Activated CD8-positive, alpha-beta memory T cell treated with anti-CD3 and anti-CD28 coated beads for 1 hour (primary cell): ENCODE data around the gene LGR4.

ENCODE experiments used
- DNase-seq, 2 donors: peaks; one replicate each; pipeline ENCODE4 v3.0.0-alpha.2; 2020; ENCODE audit warnings: low read depth in 1 of 2; ENCODE audit errors: extremely low read depth in 1 of 2

Gene LGR4

DNA sequence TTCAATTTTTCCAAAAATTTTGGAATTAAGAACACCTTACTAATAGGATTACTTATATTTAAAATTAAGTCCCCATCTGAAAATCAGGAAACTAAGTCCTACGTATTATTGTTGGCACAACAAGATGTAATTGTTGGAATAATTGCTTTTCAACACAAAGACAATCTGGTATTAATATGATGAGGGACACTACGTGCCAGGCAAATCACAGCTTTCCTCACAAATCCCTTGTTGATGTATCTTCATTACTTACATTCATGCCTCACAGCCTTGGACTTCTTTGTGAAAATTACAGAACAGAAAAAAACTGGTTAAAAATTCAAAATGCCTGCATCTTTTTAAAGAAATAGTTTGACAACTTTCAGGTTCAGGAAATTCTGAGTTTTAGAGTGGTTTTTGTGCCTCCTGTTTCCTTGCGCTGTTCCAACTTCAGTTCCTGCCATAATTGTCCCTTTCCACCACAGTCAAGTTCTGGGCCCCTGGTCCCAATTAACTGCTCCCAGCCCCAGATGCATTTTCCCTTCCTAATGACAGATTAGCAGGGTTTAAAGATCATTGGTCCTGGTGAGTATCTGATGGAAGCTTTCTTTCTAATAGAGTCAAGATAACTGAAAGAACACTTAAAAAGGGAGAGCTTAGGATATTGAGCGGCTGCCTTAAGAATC lies 86.3 kb downstream of the LGR4 start:
- DNase-seq: no peak

- DNase-seq: no peak
Measured at GRCh38 chr11:27385245-27385644, 87.3 kb downstream of the LGR4 start.

DNA sequence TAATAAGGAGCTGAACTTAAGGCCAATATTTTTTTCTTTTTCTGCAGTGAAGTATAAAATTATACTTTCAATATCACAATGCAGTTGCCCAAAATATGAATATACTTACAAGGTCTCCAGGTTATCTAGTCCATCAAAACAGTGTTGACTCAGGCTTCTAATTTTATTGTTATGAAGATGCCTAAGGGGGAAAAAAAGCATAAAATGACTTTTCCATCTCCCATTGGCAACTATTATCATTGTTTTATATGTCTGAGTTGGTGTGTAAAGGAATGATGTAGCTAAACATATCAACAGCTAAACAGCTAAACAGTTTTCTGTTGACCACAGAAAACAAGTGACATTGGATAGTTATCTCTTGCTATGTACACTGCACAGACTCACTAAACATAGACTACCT lies 88.4 kb downstream of the LGR4 start:
- no peak for DNase-seq

DNA sequence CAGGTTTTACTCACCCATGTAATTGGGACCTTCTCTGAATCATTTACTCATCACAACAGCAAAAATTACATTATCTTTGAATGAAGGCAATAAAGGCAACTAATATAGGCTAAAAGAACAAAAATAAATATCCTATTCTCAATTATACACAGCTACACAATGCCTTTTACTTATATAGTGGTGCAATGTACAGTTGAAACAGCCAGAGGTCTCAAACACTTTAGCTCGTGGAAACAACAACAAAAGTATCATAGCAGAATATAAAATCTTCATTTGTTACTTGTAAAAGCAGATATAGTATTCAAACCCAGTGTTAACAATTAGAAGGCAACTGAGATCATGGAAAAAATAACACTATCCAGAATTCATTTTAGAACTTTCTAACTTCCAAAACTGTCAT lies 88.9 kb downstream of the LGR4 start:
- DNase-seq: no peak

GRCh38 chr11:27381238-27381666 lies 91.3 kb downstream of the LGR4 start:
- DNase-seq: no peak

DNA sequence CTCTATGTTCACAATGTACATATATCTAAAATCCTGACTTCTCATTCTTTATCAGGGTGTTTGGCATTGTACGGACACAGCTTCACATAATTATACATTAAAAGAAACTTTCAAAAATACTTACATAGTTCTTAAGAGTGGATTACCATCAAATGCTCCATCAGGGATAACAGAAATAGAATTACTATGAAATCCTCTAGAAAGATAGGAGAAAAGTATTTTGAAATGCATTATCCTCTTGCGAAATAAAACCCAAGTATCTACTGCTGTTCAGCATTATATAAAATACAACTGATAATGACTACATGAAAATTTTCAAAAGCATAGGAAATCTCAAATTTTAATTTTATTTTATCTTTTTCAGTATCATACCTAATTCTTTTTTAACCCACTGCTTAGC lies 91.8 kb downstream of the LGR4 start:
- DNase-seq: no peak

GRCh38 chr11:27379449-27379848 lies 93.1 kb downstream of the LGR4 start:
- no peak for DNase-seq

DNA sequence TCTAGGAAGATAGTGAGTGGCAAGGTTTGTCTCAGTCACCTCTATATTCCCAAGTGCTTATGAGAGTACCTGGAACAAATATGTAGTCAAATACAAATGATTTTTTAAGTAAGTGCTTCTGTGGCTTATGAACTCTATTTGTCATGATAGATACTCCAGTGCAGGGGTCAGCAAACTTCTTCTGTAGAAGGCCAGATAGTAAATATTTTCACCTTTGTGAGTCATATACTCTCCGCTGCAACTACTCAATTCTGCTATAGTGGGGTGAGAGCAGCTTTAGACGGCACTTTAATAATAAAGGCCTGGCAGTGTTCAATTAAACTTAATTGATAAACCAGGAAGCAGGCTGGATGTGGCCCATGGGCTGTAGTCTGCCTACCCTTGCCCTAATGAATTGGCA lies 97.2 kb downstream of the LGR4 start:
- DNase-seq: no peak

DNA sequence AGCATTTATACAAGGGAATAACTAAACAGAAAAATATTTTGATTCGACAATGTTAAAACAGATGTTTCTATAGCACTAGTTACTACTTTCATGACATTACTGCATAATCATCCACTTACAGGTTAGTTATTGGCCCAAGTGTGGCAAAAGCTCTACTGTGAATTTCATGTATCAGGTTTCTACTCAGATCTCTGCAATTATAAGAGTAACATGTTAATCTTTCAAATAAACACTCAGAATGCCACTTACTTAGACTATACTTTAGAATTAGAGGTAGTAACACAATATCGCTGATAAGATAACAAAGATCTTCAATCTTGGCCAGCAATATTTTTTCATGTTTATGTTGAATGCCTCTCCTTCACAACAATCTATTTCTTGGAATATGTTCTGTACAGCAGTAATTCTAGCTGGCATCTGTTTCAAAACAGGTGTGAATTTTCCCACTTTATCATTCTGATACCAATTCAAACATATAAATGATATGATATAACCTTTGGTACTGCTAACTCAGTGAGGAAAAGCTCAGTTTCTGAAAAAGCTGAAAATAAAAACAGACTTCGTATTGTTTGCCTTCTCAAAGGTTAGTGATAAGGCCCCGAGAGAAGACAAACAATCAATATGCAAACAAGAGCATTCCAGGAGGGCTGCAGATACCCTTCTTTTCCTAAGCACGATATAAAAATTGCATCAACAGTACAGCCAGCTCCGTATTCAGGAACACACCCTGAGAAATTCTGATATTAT lies 98.6 kb downstream of the LGR4 start:
- no peak for DNase-seq

DNA sequence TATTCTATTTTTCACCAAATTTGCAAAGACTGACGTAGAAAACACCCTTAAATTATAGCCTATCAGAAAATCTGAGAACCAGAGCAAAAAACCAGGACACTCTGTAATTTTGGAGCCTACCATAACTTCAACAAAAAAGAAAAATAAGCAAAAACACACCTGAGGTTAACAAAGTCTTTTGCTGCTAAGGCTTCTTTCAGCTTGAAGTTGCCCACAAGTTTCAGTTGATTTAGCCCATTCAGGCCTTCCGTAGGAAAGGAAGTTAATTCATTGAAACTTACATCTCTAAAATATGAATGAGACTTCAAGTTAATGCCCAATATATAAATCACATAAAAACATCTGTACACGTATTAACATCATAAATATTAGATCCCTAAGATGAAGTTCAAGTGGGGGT lies 99.2 kb downstream of the LGR4 start:
- no peak for DNase-seq

- no peak for DNase-seq
Measured at GRCh38 chr11:27372164-27372563, 100.4 kb downstream of the LGR4 start.

DNA sequence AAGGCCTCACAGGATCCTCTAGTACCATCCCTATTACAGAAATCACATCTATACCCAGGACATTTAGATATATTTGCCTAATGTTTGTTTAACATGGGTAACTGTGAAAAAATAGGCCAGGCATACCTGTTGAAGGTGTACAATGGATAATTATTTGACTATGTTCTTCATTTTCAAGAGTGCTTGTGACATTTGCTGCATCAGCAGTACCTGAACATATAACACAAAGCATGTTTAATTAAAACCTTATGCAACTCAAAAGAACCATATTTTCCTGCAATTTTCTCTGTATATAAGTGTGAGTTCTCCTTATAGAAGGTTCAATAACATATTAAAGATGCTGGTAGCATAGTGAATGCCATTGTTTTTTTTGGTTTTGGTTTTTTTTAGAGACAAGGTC lies 101.1 kb downstream of the LGR4 start:
- DNase-seq: no peak

GRCh38 chr11:27370374-27370773 lies 102.2 kb downstream of the LGR4 start:
- DNase-seq: no peak

GRCh38 chr11:27367881-27368280 lies 104.7 kb downstream of the LGR4 start:
- DNase-seq: no peak

- no peak for DNase-seq
Measured at GRCh38 chr11:27363576-27364117, 108.9 kb downstream of the LGR4 start.

GRCh38 chr11:27362749-27363575 lies 109.6 kb downstream of the LGR4 start, which contains the start of gene CCDC34:
TSS of gene CCDC34 (minus strand) at chr11:27363215. CDS start at chr11:27363194, 21 bp downstream.
- DNase-seq: peak; percentile 54 to 79

DNA sequence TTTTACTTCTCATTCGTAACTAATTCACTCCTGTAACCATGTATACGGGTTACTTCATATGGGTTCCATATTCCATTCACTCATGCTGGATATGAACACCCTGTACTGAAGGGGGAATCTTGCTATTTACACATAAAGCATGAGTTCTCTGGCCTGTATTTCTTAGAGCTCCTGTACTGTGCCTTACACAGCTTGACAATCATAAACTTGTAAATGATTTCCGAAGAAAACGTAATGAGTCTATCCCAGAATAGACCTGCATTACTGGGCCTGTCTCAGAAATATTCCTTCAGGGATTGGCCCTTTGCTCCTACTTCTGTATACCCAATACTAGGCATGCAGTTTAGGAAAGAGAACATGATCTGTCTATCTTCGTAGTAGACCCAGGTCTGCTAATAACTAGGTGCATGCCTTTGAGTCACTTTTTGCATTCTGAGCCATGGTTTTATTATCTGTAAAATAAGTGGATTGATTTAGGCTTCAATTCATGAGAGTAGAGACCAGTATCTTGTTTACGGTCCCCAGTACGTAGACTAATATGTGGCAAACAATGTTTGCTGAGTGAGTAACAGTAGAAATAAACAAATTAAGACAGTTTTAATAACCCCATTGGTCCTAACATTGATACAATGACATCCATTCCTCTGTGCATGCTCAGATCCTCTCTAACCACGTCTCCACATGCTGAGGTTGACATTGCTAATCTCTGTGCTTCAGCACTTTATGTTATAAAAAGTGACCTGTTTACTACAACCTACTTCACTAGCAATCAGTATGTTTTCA lies 110.8 kb downstream of the LGR4 start:
- no peak for DNase-seq

DNA sequence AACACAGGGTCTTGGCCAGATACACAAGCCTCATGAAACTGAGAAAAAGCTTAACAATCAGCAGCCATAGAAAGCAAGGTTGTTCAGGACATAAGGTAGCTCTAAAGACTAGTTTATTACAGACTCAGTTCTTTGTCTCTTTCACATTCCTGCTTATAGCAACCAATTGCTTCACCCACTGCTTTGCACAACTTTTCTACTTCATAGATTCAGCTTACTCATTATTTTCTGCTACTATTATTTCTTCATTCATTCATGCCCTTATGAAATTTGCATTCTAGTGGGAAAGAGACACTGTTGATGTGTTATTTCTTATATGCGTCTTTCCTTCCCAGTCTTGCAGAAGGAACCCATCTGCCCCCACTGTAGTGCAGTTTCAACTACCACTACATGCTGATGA lies 114.3 kb downstream of the LGR4 start:
- no peak for DNase-seq

DNA sequence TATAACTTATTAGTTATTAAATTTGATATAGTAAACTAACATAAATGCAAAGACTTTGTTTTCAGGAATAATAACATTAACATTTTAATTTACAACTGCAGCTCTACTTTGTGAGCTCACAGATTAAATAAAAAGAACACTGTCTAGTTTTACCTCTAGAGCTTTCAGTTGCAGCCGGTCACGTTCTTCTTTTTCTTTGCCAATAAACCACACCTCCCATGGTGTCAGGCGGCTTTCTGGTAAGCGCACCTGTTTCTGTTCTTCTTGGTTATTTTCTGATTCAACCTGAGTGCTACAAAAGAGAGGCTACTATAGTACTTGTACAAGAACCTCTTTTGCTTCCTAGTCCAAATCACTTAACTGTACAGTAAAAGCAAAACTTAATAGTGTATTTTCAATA lies 115.3 kb downstream of the LGR4 start:
- no peak for DNase-seq

- no peak for DNase-seq
Measured at GRCh38 chr11:27356624-27357222, 115.9 kb downstream of the LGR4 start.
